Upper lobe of left lung (tissue), 6 donors: ENCODE data around the gene ARHGAP10. TPM values are rescaled to one million over a fixed set of nuclear protein-coding genes. Genes with fewer than 3 reads are reported as not detected.
A peak's percentile ranks its signal among the peaks of the same experiment; 100 is the strongest.

Experiments
- ATAC-seq, 2 donors: fragments of 200-7000 bp; cut with Tn5 transposase; one replicate each; pipeline ENCODE4 v1.9.1; 2022; ENCODE audit warnings: mild to moderate bottlenecking in 2 of 2, moderate library complexity in 2 of 2; ENCODE audit not compliant: low FRiP score in 2 of 2
- DNase-seq, 2 donors: peaks; one replicate each; pipeline ENCODE4 v3.0.0-alpha.2; 2019 to 2020
- H3K27ac ChIP-seq, 4 donors: fragments of 200-600 bp; sonication (generic); one replicate each; pipeline ENCODE4 v1.5.1; 2016 to 2019
- H3K27me3 ChIP-seq, 4 donors: fragments of 200-600 bp; sonication (generic); one replicate each; pipeline ENCODE4 v1.5.1; 2017 to 2019
- H3K36me3 ChIP-seq, 4 donors: fragments of 200-600 bp; sonication (generic); one replicate each; pipeline ENCODE4 v1.5.1; 2016 to 2019
- H3K4me1 ChIP-seq, 4 donors: fragments of 200-600 bp; sonication (generic); one replicate each; pipeline ENCODE4 v1.5.1; 2018 to 2019
- H3K4me3 ChIP-seq, 4 donors: fragments of 200-600 bp; sonication (generic); one replicate each; pipeline ENCODE4 v1.5.1; 2017 to 2019; ENCODE audit warnings: mild to moderate bottlenecking in 2 of 4, moderate library complexity in 1 of 4
- H3K9me3 ChIP-seq, 4 donors: fragments of 200-600 bp; sonication (generic); one replicate each; pipeline ENCODE4 v1.5.1; 2018 to 2019
- CTCF ChIP-seq, 6 experiments: fragments of 450-650 bp in 4 of 6; fragments of 200-600 bp in 2 of 6; sonication (generic) in 2 of 6; IDR thresholded peaks; one replicate each; pipeline ENCODE4 v1.5.1; 2016 to 2019; ENCODE audit warnings: antibody characterized with exemption in 6 of 6
- EP300 ChIP-seq, 4 donors: sonication (generic); formaldehyde crosslinking; IDR thresholded peaks; one replicate each; pipeline ENCODE4 v1.5.1; 2017; ENCODE audit warnings: antibody characterized with exemption in 4 of 4, control low read depth in 2 of 4
- POLR2A ChIP-seq, 4 donors: fragments of 450-650 bp; IDR thresholded peaks; one replicate each; pipeline ENCODE4 v1.5.1; 2016 to 2017; ENCODE audit warnings: antibody characterized with exemption in 4 of 4, mild to moderate bottlenecking in 2 of 4
- POLR2AphosphoS5 ChIP-seq, 2 donors: sonication (generic); formaldehyde crosslinking; IDR thresholded peaks; one replicate each; pipeline ENCODE4 v1.5.1; 2017; ENCODE audit warnings: antibody characterized with exemption in 2 of 2
- WGBS, 2 donors: methylation state at CpG; one replicate each; pipeline ENCODE4 v1.1.5; 2017 to 2018; 5-methylcytosine and 5-hydroxymethylcytosine counted together
- total RNA-seq, 6 donors: library from RNA; depleted of rRNA in 4 of 6; stranded (reverse); fragments of >200 nt in 4 of 6; gene quantifications; one replicate each; pipeline versions ENCODE4 v1.1.0 to v1.2.1, GENCODE V29; 2016 to 2021
- donor health status: DM: no; HTN: no; CAD: no; lungs with moderate emphysema.
- donor health status: DM: no; HTN: yes; CAD: no; lungs with severe emphysema.

ARHGAP10 gene
- total RNA-seq, 6 donors from 2014 or later, result 25.9 to 47.1 (median 29.5) TPM

GRCh38 chr4:147747787-147748454 is 16.0 kb downstream of the ARHGAP10 start:
- 95 to 96% methylated on average over 5 of the region's 5 CpGs for WGBS, 2 donors
- Histone ChIP-seq H3K36me3 (no peaks in the 10 kb centered on the region), H3K4me1 (peaks cover 0 to 5% (median 0%) of the 10 kb centered on the region in 4 donors), H3K9me3 (no peaks in the 10 kb centered on the region), H3K27me3 (no peaks in the 10 kb centered on the region), H3K4me3 (no peak overlapping the region), H3K27ac (no peak overlapping the region)
- DNase-seq (no peak), ATAC-seq (no peak)
- TF ChIP-seq CTCF (IDR thresholded peaks at IDR 0.05) (no peak), POLR2AphosphoS5 (IDR thresholded peaks at IDR 0.05) (no peak)

GRCh38 chr4:147749811-147750321 is 18.0 kb downstream of the ARHGAP10 start:
- WGBS, 2 donors, result 58 to 68% methylated on average over 3 of the region's 3 CpGs
- Histone ChIP-seq H3K4me3 (no peak overlapping the region), H3K27ac (no peak overlapping the region), H3K9me3 (no peaks in the 10 kb centered on the region), H3K36me3 (no peaks in the 10 kb centered on the region), H3K4me1 (peaks cover 0 to 8% (median 2%) of the 10 kb centered on the region in 4 donors), H3K27me3 (no peaks in the 10 kb centered on the region)
- DNase-seq (no peak), ATAC-seq (no peak)
- no peak for TF ChIP-seq POLR2A (IDR thresholded peaks at IDR 0.05)
- TF ChIP-seq POLR2AphosphoS5 (IDR thresholded peaks at IDR 0.05), result no peak
- no peak for TF ChIP-seq CTCF (IDR thresholded peaks at IDR 0.05)
- no peak for TF ChIP-seq EP300 (IDR thresholded peaks at IDR 0.05)

- Histone ChIP-seq H3K4me1 (peaks cover 0 to 15% (median 4%) of the 10 kb centered on the region in 4 donors), H3K4me3 (no peak overlapping the region), H3K27me3 (no peaks in the 10 kb centered on the region), H3K27ac (no peak overlapping the region), H3K36me3 (no peaks in the 10 kb centered on the region), H3K9me3 (no peaks in the 10 kb centered on the region)
- TF ChIP-seq CTCF (IDR thresholded peaks at IDR 0.05) (no peak), POLR2A (IDR thresholded peaks at IDR 0.05) (no peak), POLR2AphosphoS5 (IDR thresholded peaks at IDR 0.05) (no peak), EP300 (IDR thresholded peaks at IDR 0.05) (no peak)
- WGBS, 2 donors, result 87 to 91% methylated on average over 4 of the region's 4 CpGs
- no peak for ATAC-seq
- DNase-seq, result no peak
Observed at GRCh38 chr4:147753047-147753446, 21.2 kb downstream of the ARHGAP10 start.

GRCh38 chr4:147754037-147754445 is 22.2 kb downstream of the ARHGAP10 start:
- no peak for DNase-seq
- no peaks in the 10 kb centered on the region for H3K36me3 ChIP-seq
- no peaks in the 10 kb centered on the region for H3K9me3 ChIP-seq
- peaks cover 0 to 15% (median 4%) of the 10 kb centered on the region in 4 donors for H3K4me1 ChIP-seq
- no peak for ATAC-seq
- H3K27me3 ChIP-seq, result no peaks in the 10 kb centered on the region
- TF ChIP-seq POLR2AphosphoS5 (IDR thresholded peaks at IDR 0.05), result no peak
- no peak for TF ChIP-seq POLR2A (IDR thresholded peaks at IDR 0.05)
- no peak overlapping the region for H3K27ac ChIP-seq
- WGBS, 2 donors, result 66 to 70% methylated on average over 3 of the region's 3 CpGs
- H3K4me3 ChIP-seq, result no peak overlapping the region

- H3K4me1 ChIP-seq, result peaks cover 0 to 19% (median 4%) of the 10 kb centered on the region in 4 donors
- no peaks in the 10 kb centered on the region for H3K36me3 ChIP-seq
- ATAC-seq (peak in 1 of 2 donors; percentile 63), DNase-seq (no peak)
- no peaks in the 10 kb centered on the region for H3K9me3 ChIP-seq
- peak overlapping the region in 3 of 4 donors; percentile 27 to 44 (median 29) for H3K27ac ChIP-seq
- 69% methylated on average over 3 of the region's 3 CpGs for WGBS, 2 donors
- TF ChIP-seq CTCF (IDR thresholded peaks at IDR 0.05) (no peak), POLR2AphosphoS5 (IDR thresholded peaks at IDR 0.05) (no peak), POLR2A (IDR thresholded peaks at IDR 0.05) (no peak), EP300 (IDR thresholded peaks at IDR 0.05) (no peak)
- H3K4me3 ChIP-seq, result no peak overlapping the region
- no peaks in the 10 kb centered on the region for H3K27me3 ChIP-seq
Observed at GRCh38 chr4:147755561-147756295, 23.8 kb downstream of the ARHGAP10 start.
